Measurements from ENCODE around the gene CDKL1.

CDKL1 gene

GRCh38 chr14:50400461-50400860, 3.8 kb upstream of the CDKL1 start:
- Histone ChIP-seq H3K4me1 (ENCODE audit: insufficient read depth, low read length) (peaks cover 10% of the 10 kb centered on the region), H3K27me3 (ENCODE audit: insufficient read depth, low read length) (no peaks in the 10 kb centered on the region), H3K36me3 (ENCODE audit: insufficient read depth, low read length) (no peaks in the 10 kb centered on the region), H2AFZ (ENCODE audit: low read depth, low read length) (no peak overlapping the region), H3K4me3 (ENCODE audit: low read length) (no peak overlapping the region), H3K9me3 (ENCODE audit: low read length) (no peaks in the 10 kb centered on the region)

- Histone ChIP-seq H2AFZ (ENCODE audit: low read depth, low read length) (no peak overlapping the region), H3K9me3 (ENCODE audit: low read length) (no peaks in the 10 kb centered on the region), H3K36me3 (ENCODE audit: insufficient read depth, low read length) (no peaks in the 10 kb centered on the region), H3K4me3 (ENCODE audit: low read length) (no peak overlapping the region), H3K4me1 (ENCODE audit: insufficient read depth, low read length) (peaks cover 10% of the 10 kb centered on the region), H3K27me3 (ENCODE audit: insufficient read depth, low read length) (no peaks in the 10 kb centered on the region)
Measured at GRCh38 chr14:50399251-50400032, 2.8 kb upstream of the CDKL1 start.

GRCh38 chr14:50398189-50398580, 1.5 kb upstream of the CDKL1 start:
- H3K4me1 ChIP-seq (ENCODE audit: insufficient read depth, low read length), result peaks cover 10% of the 10 kb centered on the region
- no peak overlapping the region for H2AFZ ChIP-seq (ENCODE audit: low read depth, low read length)
- H3K36me3 ChIP-seq (ENCODE audit: insufficient read depth, low read length), result no peaks in the 10 kb centered on the region
- H3K9me3 ChIP-seq (ENCODE audit: low read length), result no peaks in the 10 kb centered on the region
- H3K27me3 ChIP-seq (ENCODE audit: insufficient read depth, low read length), result no peaks in the 10 kb centered on the region
- no peak overlapping the region for H3K4me3 ChIP-seq (ENCODE audit: low read length)

GRCh38 chr14:50397390-50398188, 908 bp upstream of the CDKL1 start:
- H3K9me3 ChIP-seq (ENCODE audit: low read length), result no peaks in the 10 kb centered on the region
- H3K4me1 ChIP-seq (ENCODE audit: insufficient read depth, low read length), result peaks cover 10% of the 10 kb centered on the region
- peak overlapping the region; percentile 50 for H3K4me3 ChIP-seq (ENCODE audit: low read length)
- peak overlapping the region; percentile 80 for H2AFZ ChIP-seq (ENCODE audit: low read depth, low read length)
- H3K27me3 ChIP-seq (ENCODE audit: insufficient read depth, low read length), result no peaks in the 10 kb centered on the region
- H3K36me3 ChIP-seq (ENCODE audit: insufficient read depth, low read length), result no peaks in the 10 kb centered on the region

- Histone ChIP-seq H3K36me3 (ENCODE audit: insufficient read depth, low read length) (no peaks in the 10 kb centered on the region), H3K9me3 (ENCODE audit: low read length) (no peaks in the 10 kb centered on the region), H3K4me3 (ENCODE audit: low read length) (no peak overlapping the region), H3K27me3 (ENCODE audit: insufficient read depth, low read length) (no peaks in the 10 kb centered on the region), H3K4me1 (ENCODE audit: insufficient read depth, low read length) (peaks cover 10% of the 10 kb centered on the region), H2AFZ (ENCODE audit: low read depth, low read length) (no peak overlapping the region)
Measured at GRCh38 chr14:50395448-50395847, 1.2 kb downstream of the CDKL1 start.

- Histone ChIP-seq H3K27me3 (ENCODE audit: insufficient read depth, low read length) (no peaks in the 10 kb centered on the region), H3K4me1 (ENCODE audit: insufficient read depth, low read length) (peaks cover 10% of the 10 kb centered on the region), H3K4me3 (ENCODE audit: low read length) (no peak overlapping the region), H2AFZ (ENCODE audit: low read depth, low read length) (no peak overlapping the region), H3K36me3 (ENCODE audit: insufficient read depth, low read length) (no peaks in the 10 kb centered on the region), H3K9me3 (ENCODE audit: low read length) (no peaks in the 10 kb centered on the region)
Measured at GRCh38 chr14:50394713-50395112, 2.0 kb downstream of the CDKL1 start.

- Histone ChIP-seq H3K4me1 (ENCODE audit: insufficient read depth, low read length) (no peaks in the 10 kb centered on the region), H3K9me3 (ENCODE audit: low read length) (no peaks in the 10 kb centered on the region), H2AFZ (ENCODE audit: low read depth, low read length) (no peak overlapping the region), H3K4me3 (ENCODE audit: low read length) (no peak overlapping the region), H3K36me3 (ENCODE audit: insufficient read depth, low read length) (no peaks in the 10 kb centered on the region), H3K27me3 (ENCODE audit: insufficient read depth, low read length) (no peaks in the 10 kb centered on the region)
Measured at GRCh38 chr14:50389668-50390441, 6.8 kb downstream of the CDKL1 start.

- H3K27me3 ChIP-seq (ENCODE audit: insufficient read depth, low read length), result no peaks in the 10 kb centered on the region
- no peak overlapping the region for H3K4me3 ChIP-seq (ENCODE audit: low read length)
- H3K36me3 ChIP-seq (ENCODE audit: insufficient read depth, low read length), result no peaks in the 10 kb centered on the region
- H3K4me1 ChIP-seq (ENCODE audit: insufficient read depth, low read length), result no peaks in the 10 kb centered on the region
- H2AFZ ChIP-seq (ENCODE audit: low read depth, low read length), result no peak overlapping the region
- no peaks in the 10 kb centered on the region for H3K9me3 ChIP-seq (ENCODE audit: low read length)
Measured at GRCh38 chr14:50388256-50388931, 8.3 kb downstream of the CDKL1 start.

- Histone ChIP-seq H3K36me3 (ENCODE audit: insufficient read depth, low read length) (no peaks in the 10 kb centered on the region), H2AFZ (ENCODE audit: low read depth, low read length) (no peak overlapping the region), H3K27me3 (ENCODE audit: insufficient read depth, low read length) (no peaks in the 10 kb centered on the region), H3K9me3 (ENCODE audit: low read length) (no peaks in the 10 kb centered on the region), H3K4me3 (ENCODE audit: low read length) (no peak overlapping the region), H3K4me1 (ENCODE audit: insufficient read depth, low read length) (no peaks in the 10 kb centered on the region)
Measured at GRCh38 chr14:50387548-50387947, 9.1 kb downstream of the CDKL1 start.

GRCh38 chr14:50383618-50384225, 13.0 kb downstream of the CDKL1 start:
- no peak overlapping the region for H2AFZ ChIP-seq (ENCODE audit: low read depth, low read length)
- H3K4me1 ChIP-seq (ENCODE audit: insufficient read depth, low read length), result no peaks in the 10 kb centered on the region
- no peak overlapping the region for H3K4me3 ChIP-seq (ENCODE audit: low read length)
- H3K36me3 ChIP-seq (ENCODE audit: insufficient read depth, low read length), result no peaks in the 10 kb centered on the region
- no peaks in the 10 kb centered on the region for H3K27me3 ChIP-seq (ENCODE audit: insufficient read depth, low read length)
- no peaks in the 10 kb centered on the region for H3K9me3 ChIP-seq (ENCODE audit: low read length)

GRCh38 chr14:50381823-50382287, 14.8 kb downstream of the CDKL1 start:
- no peaks in the 10 kb centered on the region for H3K4me1 ChIP-seq (ENCODE audit: insufficient read depth, low read length)
- no peaks in the 10 kb centered on the region for H3K36me3 ChIP-seq (ENCODE audit: insufficient read depth, low read length)
- H3K27me3 ChIP-seq (ENCODE audit: insufficient read depth, low read length), result no peaks in the 10 kb centered on the region
- H2AFZ ChIP-seq (ENCODE audit: low read depth, low read length), result no peak overlapping the region
- no peak overlapping the region for H3K4me3 ChIP-seq (ENCODE audit: low read length)
- no peaks in the 10 kb centered on the region for H3K9me3 ChIP-seq (ENCODE audit: low read length)

- Histone ChIP-seq H3K9me3 (ENCODE audit: low read length) (no peaks in the 10 kb centered on the region), H3K27me3 (ENCODE audit: insufficient read depth, low read length) (no peaks in the 10 kb centered on the region), H3K4me1 (ENCODE audit: insufficient read depth, low read length) (no peaks in the 10 kb centered on the region), H2AFZ (ENCODE audit: low read depth, low read length) (no peak overlapping the region), H3K4me3 (ENCODE audit: low read length) (no peak overlapping the region), H3K36me3 (ENCODE audit: insufficient read depth, low read length) (no peaks in the 10 kb centered on the region)
Measured at GRCh38 chr14:50381008-50381407, 15.7 kb downstream of the CDKL1 start.

Measured in neuron (in vitro differentiated cells).